Stimulated activated CD4-positive, alpha-beta T cell treated with anti-CD3 and anti-CD28 coated beads, Interleukin-2, amount 100 ng/mL, for 24 hours (primary cell): Measurements from ENCODE around the gene S100A7A.
"Not testable (repeated sequence)": the region's sequence is repeated elsewhere in the genome, so short reads cannot be mapped to it uniquely, and the experiment has no call there.

Experiments used
- DNase-seq, 2 donors: peaks; one replicate each; pipeline ENCODE4 v3.0.0-alpha.2; 2020

Gene S100A7A

DNA sequence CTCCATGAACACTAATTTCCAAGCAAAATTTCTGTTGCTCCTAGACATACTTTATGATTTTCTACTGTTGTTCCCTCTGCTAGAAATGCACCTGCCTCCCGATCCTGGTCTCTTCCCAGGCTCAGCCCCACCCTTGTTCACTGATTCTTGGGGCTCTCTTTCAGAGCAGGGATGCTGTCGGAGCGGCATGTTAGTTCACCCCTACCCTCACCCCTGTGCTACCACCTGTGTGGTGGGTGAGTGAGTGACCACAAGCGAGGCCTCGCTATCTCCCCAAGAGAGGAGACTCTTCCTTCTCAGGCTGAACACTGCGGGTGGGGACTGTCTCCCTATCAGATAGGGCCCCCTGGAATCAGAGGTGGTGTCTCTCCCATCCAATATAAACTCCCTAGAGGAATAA, 20.5 kb upstream of the S100A7A start:
- no peak for DNase-seq

DNA sequence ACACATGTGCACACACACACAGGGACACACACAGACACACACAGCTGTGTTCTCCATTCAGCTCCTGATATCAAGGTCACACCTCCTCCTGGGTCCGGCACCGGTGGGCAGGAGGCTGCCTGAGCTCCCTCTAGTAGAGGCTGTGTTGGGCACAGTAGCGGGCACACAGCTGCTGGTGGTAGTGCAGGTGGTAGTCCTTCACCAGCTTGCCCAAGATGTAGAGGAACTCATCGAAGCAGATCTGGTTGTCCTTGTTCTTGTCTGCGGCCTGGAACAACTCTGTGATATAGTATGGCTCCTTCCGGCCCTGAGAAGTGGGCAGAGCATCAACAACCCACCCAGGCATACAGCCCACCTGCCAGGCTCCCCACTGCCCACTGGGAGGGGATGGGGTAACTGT, 19.9 kb upstream of the S100A7A start:
- no peak for DNase-seq

DNA sequence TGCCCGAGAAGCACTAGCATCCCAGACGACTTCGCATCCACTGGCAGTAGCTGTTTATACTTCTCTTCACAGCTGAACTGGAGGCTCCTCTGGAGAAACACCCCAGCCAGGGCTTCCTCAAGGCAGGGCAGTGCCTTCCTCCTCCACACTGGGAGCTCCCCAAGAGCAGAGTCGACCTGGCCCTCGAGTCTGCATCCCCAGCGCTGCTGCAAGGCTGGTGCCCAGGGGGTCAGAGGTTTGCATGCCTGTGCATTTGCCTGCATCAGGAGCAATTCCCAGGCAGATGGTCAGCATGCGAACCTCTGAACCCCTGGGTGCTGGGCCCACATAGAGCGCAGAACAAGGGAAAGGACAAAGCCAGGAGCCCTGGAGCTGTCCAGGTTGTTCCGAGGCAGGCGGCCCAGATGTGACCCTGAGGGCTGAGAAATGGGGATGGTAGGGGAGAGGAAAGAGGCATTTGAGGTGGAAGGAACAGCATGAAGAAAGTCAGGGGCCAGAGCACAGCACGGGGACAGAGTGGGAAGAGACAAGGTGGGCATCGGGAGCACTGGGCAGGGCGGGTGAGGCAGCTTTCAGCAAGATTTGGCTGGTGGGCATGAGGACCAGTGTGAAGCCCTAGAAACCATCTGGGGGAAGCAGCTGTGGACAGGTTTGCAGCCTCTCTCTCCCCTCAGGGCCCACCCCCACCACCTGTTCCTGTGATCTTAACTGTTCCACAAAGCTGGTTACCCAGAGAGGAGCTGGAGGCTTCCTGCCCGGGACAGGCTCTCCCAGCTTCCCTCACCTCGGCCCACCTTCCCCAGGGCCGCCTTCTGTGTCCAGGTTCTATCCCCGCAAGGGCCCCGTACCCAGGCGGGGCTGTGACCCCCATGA, 19.0 kb upstream of the S100A7A start:
- DNase-seq: no peak

DNA sequence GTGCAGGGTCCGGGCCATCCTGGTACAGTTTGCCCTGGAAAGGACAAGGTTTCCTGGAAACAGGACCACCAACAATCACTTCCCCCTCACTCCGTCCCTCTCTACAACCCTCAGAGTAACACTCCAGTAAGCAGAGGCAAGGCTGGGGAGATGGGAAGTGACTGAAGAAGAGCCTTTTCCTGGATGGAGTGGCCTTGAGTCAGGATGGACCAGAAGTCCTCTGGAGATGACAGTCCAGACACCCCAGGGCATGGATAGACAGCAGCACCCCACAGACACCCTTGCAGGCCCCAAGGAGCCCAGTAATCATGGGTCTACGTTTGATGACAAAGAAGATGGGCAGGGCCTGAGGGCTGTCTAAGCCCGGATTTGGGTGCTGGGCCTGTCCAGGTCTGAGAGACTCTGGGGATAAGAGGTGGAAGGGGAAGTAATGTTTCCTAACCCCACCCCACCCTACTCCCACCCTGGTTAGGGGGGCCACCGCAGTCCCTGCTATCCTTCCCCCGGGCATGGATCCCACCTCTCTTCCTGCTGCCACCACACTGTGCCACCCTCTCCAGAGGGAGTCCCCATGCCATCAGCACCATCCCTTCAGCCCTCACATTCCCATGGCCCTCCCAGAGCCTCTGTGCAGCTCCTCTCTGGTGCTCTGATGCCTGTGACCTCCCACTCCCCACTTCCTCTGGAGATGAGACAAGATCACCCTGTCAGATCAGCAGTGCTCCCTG, 18.2 kb upstream of the S100A7A start:
- no peak for DNase-seq

DNA sequence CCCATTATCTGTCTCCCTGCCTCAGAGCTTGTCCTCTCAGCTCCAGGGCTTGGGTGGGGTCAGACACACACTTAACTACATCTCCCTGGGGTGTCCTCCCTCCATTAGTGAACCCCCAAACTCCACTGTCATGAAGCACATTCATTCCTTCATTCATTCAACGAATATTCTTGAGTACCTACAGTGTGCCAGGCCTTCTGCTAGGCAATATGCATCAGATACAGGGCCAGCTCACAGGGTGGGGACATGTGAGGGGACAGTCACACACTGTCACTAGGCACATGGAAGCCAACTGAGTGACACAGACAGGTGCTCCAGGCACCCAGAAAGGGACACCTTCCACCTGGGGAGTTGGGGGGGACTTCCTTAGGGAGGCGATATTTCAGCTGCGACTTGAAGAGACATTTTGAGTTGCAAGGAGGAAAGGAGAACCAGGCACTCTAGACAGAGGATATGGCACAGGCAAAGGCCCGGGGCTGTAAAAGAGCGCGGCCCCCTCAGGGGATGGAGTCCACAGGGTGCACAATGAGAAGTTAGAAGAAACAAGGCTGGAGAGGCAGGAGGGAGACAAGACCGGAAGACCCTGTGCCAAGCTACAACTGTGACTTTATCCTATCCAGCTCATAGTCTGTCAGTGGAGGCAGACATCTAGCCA, 16.8 kb upstream of the S100A7A start:
- no peak for DNase-seq

DNA sequence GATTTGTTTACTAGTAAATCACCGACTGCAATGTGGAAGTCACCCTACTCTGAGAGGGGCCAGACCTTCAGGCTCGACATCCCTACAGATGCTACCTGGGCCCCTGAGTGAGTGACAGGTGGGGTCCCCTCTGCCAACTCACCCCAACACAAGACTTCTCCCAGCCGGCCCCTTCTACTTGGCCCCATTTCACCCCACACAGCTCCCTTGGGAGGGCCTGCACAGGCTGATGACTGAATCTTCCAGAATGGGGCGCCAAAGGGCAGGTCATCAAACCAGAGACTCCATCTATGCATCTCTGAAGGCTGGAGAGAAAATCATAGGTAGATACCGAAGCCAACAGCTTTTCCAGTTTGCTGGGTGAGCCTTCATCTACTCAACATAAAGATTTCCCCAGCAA, 16.1 kb upstream of the S100A7A start:
- no peak for DNase-seq

DNA sequence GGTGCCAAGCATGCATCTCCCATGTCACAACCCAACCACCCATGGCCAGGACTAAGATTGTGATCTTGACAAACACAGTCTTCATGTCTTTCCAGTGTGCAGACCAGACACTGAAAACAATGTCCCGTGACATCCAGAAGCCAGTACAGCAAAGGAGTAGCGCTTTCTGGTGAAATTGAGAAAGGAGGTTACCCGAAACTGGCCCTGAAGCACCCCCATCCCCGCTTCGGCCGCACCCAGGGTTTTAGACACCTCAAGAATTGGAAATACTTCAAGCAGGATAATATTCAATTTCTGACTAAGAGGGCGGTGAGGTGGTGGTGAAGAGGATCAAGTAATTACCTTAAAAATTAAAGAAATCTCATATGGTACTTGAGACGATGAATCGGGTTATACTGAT, 14.9 kb upstream of the S100A7A start:
- no peak for DNase-seq

DNA sequence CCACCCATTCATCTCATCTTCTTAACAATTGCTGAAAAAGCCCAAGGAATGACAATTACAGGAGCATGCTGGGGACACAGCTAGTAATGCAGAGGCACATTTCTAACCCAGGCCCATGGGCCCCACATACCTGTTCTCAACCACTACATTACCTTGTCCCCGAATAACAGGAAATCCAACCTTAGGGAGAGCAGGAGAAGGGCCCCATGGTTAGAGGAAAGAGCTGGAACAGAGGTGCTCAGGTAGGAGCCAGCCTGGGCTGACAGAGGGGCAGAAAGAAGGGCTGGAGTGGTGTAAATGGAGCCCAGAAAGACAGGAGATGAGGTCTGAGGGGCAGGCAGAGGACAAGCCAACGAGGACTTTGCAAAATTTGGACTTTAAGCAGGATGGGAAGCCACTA, 14.1 kb upstream of the S100A7A start:
- no peak for DNase-seq

DNA sequence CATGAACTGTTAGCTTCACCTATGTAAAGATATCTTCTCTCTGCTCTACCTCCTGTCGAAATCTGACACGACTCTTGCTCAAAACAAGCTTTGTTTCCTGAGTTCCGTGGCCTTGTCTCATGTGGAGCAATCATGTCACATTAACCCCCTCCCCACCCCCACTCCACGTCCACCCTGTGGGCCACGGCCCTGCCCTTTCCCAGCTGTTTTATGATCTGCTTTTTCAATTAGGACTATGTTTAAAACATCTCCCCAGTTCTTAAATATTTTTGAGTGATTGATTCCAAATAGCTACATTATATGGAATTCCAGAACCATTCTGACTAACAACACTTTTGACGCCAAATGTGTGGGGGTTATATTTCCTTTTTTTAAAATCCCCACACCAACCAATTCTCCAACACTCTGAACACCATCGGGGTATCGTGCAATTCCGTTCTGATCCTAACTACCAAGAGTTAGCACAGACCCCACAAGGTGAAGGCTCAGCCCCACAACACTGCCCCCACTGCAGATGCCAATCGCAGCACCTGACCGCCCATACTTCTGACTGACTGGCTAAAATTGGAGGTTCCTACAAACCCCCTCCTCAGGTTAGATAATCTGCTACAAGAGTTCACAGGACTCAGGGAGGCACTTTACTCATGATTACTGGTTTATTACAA, 12.8 kb upstream of the S100A7A start:
- DNase-seq: no peak

DNA sequence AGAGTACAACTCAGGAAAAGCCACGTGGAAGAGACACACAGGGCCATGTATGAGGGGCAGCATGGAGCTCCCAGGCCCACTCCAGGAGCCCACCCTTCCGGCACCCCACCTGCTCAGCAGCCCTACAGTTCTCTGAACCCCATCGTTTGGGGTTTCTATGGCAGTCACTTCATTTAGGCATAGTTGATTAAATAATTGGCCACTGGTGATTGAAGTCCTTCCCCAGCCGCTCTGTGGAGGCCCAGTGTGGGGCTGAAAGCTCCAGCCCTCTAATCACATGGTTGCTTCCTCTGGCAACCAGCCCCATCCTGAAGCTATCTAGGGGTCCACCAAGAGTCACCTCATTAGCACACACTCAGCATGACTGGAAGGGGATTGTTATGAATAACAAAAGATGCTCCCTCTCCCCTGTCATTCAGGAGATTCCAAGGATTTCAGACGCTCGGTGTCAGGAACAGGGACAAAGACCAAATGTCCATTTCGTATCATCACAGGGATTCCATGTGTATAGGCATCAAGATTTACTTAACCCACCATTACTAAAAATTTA, 12.2 kb upstream of the S100A7A start:
- DNase-seq: no peak

DNA sequence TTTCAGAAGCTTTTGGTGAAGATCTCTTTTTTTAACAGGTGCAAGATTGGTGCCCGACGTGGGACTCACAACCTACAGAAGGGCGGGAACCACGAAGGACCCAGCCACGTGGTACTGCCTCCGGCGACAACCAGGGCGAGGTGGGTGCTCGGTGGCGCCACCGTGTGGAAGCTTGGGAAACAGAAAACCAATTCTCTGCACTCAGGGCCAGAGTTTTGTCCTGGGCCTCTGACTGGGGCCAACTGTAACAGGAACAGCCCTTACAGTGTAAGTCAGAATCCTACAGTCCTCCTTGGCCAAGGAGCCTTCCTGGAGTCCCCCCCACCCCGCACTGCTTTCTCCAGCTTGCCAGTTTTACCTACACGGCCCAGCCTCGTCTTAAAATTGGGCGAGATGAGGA, 11.6 kb upstream of the S100A7A start:
- peak; percentile 63 to 76 for DNase-seq

DNA sequence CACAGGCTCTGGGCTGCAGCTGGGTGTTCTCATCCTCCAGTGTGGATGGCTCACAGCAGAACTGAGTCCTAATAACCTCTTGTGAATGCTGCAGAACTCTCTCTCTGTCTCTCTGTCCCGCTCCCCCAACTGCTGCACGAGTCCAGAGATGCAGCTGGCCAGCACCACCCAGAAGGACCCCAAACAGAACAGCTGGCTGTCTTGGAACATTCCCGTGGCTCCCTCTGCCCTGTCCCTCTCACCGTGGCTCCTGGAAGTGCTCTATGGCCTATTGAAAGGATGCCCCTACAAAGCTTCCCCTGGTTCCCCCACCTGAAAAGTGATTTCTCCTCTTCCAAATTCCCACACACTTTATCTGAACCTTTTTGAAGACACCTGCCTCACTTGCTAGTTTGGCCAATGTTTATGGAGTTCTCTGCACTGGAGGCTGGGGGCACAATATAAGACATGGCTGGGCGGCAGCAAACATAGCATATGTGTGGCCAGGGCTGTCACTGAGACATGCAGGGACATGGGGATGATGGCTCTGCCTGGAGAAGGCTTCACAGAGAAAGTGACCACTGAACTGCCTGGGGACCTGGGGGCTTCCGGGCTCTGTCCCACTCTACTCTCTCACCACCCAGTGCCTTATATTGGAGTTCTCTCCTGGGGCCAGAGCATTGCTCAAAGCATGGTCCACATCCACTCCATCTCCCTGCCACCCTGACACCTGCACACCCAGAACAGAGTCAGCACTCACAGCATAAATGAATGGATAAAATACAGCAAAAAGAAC, 10.3 kb upstream of the S100A7A start:
- not testable (repeated sequence) for DNase-seq

DNA sequence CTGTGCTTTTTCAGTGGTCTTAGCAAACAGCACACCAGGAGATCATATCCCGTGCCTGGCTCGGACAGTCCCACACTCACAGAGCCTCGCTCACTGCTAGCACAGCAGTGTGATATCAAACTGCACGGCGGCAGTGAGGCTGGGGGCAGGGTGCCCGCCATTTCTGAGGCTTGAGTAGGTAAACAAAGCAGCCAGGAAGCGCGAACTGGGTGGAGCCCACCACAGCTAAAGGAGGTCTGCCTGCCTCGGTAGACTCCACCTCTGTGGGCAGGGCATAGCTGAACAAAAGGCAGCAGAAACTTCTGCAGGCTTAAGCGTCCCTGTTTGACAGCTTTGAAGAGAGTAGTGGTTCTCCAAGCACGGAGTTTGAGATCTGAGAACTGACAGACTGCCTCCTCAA, 9.0 kb upstream of the S100A7A start:
- not testable (repeated sequence) for DNase-seq

DNA sequence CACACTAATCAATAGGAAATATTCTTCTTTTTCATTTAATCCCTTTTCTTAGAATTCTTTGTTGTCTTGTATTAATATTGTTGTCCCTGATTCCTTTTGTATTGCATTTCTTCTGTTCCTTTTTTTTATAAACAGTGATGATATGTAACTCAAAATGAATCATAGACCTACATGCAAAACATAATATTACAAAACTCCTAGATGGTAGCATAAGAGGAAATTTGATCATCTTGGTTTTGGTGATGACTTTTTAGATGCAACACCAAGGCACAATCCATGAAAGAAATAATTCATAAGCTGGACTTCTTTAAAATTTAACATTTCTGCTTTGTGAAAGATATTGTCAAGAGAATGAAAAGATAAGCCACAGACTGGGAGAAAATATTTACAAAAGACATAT, 2.4 kb upstream of the S100A7A start:
- DNase-seq: not testable (repeated sequence)

DNA sequence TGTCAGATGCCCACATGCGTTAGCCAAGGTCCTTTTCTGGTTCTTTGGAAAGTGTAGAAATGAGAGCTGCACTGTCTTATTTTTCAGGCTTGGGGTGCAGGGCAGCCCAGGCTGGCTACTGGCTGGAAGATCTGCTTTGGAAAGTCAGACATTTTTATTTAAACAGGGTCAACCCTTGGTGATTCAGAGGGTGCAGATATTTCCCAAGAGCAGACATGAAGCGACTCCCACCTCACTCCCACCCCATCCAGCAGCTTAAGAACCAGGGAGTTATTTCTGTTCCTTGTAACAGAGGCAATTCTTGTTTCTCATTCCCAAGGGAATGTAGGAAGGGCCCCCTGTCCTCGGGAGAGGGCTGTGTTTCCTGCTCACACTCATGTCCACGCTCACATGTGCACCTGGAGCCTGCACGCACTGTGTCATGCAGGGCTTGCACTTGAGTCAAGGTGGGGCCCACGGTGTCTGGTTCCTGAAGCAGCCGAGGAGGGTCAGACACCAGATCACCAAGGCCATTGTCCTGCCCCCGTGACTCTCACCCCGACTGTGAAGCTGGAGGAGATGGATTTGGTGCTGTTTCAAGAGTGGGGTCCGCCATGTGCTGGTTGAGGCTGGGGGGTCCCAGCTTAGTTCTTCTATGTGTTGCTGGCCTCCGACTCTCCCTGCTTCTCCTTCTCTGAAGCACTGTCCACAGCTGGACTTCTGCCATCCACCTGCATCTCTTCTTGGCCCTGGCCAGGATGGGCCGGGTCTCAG, 992 bp downstream of the S100A7A start:
- no peak for DNase-seq

DNA sequence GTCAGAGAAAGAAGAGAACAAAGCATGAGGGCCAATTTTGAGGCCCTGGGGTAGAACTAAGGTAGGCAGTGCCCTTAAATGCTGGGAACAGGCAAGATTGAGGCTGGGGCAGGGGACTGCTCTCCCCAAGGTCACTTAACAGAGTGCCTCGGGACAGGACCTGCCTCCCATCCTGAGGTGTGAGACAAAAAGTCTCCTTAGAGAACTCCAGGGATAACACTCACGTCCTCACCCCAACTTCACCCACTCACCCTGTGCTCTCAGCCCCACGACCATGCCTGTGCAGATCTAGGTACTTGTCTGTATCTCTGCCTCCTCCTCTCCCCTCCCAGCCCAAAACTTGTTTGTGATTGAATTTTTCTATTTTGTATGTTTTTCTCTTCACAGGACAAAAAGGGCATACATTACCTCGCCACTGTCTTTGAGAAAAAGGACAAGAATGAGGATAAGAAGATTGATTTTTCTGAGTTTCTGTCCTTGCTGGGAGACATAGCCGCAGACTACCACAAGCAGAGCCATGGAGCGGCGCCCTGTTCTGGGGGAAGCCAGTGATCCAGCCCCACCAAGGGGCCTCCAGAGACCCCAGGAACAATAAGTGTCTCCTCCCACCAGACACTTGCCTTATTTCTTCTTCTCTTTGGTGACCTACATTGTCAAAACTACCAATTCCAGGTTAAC, 2.6 kb downstream of the S100A7A start:
- DNase-seq: not testable (repeated sequence)

DNA sequence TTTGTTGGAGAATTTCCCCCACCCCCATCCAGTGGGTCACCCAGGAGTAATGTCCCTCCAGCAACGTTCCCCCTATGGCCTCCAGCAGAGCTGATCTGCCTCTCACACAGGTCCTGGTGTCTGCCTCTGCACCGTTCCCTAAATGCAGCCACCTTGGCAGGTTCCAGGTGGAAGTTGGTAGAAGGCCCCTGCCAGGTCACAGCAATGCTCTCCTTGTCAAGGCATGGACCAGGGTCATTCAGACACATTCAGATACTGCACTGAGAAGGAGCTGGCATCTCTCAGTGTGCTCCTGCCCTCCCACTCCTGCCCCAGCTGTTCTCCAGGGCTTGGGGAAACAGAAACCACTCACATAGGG, 3.1 kb downstream of the S100A7A start:
- DNase-seq: not testable (repeated sequence)

DNA sequence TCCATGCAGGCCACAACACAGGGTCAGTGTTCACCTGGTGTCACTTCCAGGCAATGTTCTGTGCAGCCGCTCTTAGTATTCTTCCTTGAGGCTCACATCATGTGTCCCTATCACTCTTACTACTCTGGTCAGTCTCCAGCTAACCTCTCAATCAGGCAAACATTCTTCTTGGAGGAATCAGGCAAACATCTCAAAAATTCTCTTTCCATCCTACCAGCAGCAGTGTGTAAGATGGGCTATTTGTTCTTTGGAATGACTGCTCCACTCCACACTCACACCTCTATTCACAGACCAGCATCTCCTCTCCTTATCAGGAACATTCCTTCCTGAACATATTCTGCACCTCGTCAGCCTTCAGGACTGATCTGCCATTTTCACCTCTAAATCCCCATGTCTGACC, 4.0 kb downstream of the S100A7A start:
- no peak for DNase-seq

DNA sequence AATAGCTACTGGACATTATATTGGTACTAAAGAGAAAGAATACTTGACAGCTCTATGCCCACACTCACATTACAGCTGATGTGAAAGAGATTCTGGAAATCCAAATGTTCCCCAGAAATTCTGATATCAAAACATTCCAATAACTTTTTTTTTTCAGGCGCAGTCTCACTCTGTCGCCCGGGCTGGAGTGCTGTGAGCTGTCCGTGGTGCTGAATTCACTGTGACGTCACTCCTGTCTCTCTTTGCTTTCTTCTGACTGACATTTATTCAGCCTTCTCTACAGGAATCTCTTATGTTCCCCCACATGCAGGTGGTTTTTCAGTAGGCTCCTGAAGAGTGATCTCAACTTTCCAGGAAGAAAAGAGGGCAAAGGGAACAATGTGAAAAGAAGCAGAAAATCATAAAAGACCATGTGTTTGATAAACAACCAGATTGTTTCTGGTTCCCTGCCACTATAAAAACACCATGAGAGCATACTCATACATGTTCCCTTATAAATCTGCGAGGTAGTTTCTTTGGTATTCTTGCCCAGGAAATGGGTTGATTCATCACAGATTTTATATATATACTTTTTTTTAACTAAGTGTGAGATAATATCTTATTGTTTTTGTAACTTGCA, 6.2 kb downstream of the S100A7A start:
- DNase-seq: peak; percentile 74 to 76

DNA sequence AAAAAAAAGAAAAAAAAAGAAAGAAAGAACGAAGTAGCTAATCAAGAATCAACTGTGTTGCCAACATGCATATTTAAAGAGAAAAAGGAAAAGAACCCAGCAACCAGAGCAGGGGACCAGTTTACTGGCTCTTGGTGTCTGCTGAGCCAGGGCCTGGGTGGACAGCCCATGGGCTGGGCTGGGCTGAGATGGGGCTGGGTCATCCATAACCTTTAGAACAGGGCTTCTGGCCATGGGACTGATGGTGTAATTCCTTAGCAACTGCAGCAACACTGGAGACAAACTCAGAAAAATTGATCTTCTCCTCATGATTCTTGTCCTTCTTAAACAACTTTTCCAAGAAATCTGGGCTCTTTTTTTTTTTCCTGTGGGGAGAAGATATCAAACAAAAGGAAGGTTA, 10.5 kb downstream of the S100A7A start:
- no peak for DNase-seq
